Stimulated activated CD8-positive, alpha-beta memory T cell treated with anti-CD3 and anti-CD28 coated beads, Interleukin-4, amount 100 ng/mL, for 4 hours (primary cell): ENCODE results near the gene SLC12A6.
A peak's percentile ranks its signal among the peaks of the same experiment; 100 is the strongest.
"Not testable (repeated sequence)": the region's sequence is repeated elsewhere in the genome, so short reads cannot be mapped to it uniquely, and the experiment has no call there.

Experiments
- DNase-seq, 2 donors: peaks; one replicate each; pipeline ENCODE4 v3.0.0-alpha.2; 2020; ENCODE audit warnings: low read depth in 2 of 2, low spot score in 1 of 2

SLC12A6 gene

GRCh38 chr15:34337557-34338306, at the start of gene SLC12A6:
Gene SLC12A6, minus strand, starts transcription at chr15:34337781. Its CDS starts 1,101 bp downstream, at chr15:34336680.
- peak; percentile 71 to 81 for DNase-seq

DNA sequence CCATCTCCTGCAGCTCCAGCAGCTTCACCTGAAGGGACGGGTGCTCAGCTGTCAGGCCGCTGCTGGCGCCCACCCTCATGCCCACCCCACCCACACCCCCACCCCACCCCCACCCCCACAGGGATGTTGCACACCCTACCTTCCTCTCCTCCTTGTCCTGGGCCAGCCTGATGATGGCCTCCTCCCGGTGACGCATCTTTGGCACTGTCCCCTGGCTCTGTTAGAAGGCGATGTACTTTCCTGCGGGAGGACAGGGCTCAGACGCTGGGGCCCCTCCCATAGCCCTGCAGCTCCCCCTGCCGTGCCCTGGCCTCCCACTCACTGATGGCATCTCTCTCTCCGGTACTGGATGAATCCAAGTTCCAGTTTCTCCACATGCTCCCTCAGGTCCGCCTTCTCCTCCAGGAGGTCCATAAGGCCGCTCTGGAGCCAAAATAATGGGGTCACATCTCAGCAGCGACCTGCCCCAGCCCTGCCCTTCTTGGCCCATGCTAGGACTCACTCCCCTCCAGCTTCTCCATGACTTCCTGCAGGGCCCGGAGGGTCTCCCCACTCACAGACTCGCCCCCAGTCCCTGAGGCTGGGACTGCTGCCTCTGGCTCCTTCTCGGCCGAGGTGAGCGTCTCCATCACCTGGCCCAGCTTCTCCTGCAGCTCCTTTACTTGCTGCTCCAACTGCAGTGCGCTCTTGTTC, 44.4 kb upstream of the SLC12A6 start:
- not testable (repeated sequence) for DNase-seq

GRCh38 chr15:34380491-34380890, 42.9 kb upstream of the SLC12A6 start:
- not testable (repeated sequence) for DNase-seq

DNA sequence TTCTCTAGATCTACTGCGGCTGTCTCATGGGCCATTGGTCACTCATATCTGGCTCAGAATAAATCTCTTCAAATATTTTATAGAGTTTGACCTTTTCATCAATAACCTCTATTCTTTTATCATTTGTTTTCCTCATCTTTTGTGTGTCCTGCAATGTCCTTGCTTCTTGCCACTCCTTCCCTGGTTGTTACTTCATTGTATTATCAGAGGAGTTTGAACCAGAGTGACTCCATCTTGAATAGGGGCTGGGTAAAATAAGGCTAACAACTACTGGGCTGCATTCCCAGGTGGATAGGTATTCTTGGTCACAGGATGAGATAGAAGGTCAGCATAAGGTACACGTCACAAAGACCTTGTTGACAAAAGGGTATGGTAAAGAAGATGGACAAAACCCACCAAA, 39.3 kb upstream of the SLC12A6 start:
- no peak for DNase-seq

- not testable (repeated sequence) for DNase-seq
Observed at GRCh38 chr15:34375541-34375940, 38.0 kb upstream of the SLC12A6 start.

DNA sequence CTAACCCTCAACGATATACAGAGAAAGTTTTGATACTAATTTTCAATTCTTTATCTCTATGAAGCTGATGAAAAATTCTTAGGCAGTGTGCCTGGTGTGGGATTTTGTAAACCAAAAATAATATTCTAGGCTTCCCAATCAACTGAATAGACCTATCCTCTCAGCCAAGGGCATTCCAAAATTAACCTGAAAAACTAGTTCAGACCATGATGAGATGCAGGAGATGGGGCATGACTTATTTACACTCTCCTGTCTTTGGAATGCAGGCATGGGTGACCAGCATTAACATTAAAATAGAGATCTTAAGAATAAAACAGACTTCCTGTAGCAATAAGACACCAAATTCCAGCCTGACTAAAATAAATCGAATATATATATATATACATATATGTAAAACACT, 37.2 kb upstream of the SLC12A6 start:
- DNase-seq, result no peak

DNA sequence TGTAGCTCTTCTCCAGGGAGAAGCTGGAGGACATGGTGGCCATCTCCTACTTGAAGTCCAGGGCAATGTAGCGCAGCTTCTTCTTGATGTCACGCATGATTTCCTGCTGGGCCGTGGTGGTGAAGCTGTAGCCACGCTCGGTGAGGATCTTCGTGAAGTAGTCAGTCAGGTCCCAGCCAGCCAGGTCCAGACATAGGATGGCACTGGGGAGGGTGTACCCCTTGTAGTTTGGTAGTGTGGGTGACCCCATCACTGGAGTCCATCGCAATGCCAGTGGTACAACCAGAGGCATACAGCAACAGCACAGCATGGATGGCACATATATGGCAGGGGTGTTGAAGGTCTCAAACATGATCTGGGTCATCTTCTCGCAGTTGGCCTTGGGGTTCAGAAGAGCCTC, 36.4 kb upstream of the SLC12A6 start:
- DNase-seq, result no peak

DNA sequence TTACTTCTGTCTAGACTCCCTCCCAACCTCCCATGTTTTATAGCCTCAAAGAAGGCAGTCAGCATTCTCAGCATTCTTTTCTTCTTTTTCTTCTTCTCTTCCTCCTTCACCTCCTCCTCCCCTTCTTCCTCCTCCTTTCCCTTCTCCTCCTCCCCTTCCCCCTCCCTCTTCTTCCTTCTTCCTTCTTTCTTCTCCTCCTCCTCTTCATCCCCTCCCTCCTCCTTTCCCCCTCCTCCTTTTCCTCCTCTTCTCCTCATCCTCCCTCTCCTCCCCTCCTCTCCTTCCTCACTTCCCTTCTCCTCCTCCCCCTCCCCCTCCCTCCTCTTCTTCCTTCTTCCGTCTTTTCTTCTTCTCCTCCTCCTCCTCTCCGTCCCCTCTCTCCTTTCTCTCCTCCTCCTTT, 33.1 kb upstream of the SLC12A6 start:
- DNase-seq, result no peak

DNA sequence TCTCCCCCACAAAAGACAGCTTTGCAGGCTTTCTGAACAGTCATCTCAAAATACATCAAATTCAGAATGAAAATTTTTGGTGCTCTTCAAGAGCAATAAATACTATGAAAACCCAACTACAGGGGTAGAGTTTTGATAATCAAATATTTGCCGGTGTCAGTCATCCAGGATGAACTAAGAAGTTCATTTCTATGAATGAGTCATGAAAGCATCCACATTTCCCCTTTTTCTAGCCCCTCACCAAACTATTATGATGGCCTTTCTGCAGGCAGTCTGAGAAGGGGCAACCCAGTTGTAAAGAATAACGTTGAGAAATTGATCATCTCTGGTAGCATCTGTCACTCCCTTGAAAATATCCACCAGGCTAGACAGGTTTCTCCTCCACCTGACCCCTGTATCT, 32.5 kb upstream of the SLC12A6 start:
- no peak for DNase-seq

GRCh38 chr15:34367101-34368081, 29.8 kb upstream of the SLC12A6 start, which contains the start of gene LPCAT4:
Gene LPCAT4, minus strand, starts transcription at chr15:34367196. Its CDS starts 96 bp downstream, at chr15:34367100.
- DNase-seq, result peak; percentile 70 to 78

DNA sequence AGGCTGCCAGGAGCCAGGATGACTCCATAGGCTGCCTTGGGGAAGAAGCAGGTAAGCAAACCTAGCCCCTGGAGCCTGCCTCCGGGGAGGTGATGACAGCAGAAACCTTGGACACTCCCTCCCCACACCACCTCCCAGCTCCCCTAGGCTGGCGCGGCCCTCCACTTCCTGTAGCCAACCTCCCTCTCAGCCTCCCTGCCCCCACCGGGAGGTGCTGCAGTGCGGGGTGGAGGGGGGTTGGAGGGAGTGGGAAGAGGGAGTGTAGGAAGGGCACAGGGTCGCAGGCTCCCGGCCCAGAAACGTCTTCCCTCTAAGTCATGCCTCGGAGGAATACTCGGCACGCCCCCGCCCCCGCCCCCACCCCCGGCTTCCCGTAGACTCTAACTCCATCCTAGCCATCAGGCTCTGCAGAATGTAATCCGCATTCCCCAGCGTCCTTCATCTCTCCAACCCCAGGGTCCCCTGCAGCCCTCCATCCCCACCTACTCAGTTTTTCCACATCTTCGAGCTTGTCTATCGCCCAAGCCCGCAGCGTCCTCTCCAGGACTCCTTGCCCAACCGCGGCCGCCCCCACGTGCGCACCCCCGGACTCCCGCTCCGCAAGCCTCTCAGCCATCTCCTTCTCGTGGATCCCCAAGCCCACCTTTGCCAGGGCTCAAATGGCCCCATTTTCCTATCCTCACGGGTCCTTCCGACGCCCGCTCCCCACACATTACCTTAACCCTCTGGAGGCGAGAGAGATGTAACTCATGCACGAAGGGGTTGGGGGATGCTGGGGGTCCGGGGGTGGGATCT, 28.9 kb upstream of the SLC12A6 start:
- no peak for DNase-seq

DNA sequence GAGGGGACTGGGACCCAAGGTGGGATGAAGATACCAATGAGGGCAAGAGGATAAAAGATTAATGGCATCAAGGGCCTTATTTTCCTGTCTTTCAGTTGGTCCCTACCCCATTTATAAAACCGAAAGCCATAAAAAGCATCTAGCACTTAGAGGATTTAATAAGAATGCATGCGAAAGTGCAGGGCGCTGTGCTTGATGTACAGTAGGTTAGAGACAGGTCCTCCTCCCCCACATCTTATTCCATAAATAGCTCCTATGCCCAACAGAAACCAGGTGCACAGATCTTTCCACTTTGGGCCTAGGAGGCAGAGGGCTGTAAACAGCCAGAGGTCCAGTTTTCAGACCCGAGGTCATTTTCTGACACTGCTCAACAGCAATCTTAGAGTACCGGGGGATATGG, 28.3 kb upstream of the SLC12A6 start:
- no peak for DNase-seq

DNA sequence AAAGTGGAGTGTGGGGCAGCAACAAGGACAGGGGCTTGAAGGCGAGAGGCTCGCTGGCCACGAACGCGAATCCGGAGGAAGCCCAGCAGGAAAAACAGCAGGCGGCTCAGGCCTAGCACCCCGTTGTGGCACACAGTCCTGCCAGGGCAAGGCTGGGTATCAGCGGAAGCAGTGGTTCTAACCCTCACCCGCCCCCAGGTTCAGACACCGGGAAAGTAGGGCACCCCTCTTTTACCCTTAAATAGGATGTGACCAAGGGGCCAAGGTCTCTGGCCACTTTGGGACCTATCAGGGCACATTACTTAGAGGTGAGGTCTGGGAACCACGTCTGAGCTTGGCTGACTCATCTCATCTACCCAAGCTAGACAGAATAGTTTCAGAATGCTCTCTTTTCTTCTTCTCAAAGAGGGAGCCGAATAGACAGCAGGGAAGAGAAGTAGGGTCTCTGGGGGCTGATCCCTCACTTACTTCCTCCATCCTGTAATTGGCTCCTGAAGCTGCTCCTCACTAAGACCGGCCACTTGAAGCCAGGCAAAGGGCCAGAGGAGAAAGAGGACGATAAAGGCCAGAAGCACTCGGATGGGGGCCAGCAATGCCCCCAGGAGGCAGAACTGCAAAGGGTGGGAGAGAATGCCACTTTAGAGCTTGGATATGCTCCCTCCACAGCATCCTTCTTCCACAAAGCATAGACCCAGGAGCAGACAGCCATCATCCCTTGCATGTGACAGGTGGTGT, 27.7 kb upstream of the SLC12A6 start:
- no peak for DNase-seq

DNA sequence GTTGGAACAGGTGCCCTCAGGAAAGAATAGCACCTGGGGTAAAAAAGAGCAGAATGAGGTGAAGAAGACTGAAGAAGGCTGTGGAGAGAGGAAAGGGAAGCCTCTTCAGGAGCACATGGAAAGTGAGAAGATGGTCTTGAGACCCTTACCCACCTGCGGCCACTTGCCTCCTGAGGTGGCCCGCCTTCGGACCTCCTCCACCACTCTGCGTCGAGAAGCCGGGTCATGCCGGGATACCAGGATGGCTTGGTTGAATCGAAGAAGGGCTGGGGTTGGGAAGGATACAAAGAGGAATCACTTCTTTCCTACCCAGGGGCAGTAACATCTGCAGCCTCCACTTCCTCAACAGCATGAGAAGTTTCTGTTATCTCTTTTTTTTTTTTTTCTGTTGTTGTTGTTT, 26.5 kb upstream of the SLC12A6 start:
- DNase-seq, result no peak

DNA sequence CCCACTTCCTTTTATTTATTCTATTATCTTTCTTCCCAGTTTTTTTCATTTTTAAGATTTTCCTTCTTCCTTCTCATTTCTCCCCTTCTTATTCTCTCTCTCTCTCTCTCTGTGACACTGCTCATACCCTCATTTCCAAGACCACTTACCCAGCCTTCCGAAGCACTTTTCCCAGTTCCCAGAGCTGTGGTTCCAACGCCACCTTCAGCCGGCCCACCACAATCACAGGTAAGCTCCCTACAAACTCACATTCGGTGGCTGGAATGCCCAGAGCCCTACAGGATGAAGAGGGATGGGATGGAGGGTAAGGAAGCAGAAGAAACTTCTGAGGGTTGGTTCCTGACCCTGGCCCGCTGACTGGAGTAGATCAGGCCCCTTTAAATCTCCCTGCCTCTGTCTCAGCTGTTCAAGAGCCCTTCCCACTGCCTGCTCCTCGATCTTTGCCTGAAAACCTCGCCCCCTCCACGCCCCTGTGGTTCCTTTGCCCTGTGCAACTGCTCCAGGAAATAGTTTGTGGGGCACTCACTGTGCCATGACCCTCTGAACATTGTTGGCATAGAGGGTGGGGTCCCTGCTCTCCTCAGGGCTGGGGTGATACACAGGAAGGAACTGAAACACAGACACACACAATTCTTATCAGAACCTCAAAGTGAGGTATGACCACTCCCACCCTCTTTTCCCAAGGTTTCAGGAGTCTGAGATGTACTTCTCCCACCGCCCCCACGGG, 24.6 kb upstream of the SLC12A6 start:
- no peak for DNase-seq

DNA sequence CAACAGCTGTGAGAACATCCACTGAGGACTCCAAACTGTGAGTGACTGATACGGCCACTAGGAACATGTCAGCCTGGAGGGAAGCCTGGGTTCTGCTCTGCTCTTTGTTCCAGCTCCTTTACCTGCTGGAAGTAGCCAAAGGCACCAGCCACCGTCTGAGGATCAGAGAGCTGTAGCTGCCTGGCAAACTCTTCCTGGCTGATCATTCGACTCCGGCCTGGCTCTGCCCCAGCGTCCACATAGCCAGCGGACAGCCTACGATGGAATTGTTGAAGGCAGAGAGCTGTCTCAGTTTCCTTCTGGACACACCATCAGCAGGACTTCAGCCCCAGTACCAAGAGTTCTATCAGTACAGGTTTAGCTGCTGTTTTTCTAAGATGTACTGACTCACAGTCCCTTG, 23.7 kb upstream of the SLC12A6 start:
- no peak for DNase-seq

- no peak for DNase-seq
Observed at GRCh38 chr15:34360298-34360697, 22.7 kb upstream of the SLC12A6 start.

GRCh38 chr15:34359416-34359815, 21.8 kb upstream of the SLC12A6 start:
- no peak for DNase-seq

GRCh38 chr15:34358948-34359347, 21.4 kb upstream of the SLC12A6 start:
- no peak for DNase-seq
